A204.1 (cell line): ENCODE measurements around the gene PHYKPL.

Experiments used
- FAIRE-seq: peaks from 2 replicates; lab custom pipeline; 2012; peaks lifted over from hg19 to GRCh38; lab: Jason Lieb, UNC

PHYKPL gene

DNA sequence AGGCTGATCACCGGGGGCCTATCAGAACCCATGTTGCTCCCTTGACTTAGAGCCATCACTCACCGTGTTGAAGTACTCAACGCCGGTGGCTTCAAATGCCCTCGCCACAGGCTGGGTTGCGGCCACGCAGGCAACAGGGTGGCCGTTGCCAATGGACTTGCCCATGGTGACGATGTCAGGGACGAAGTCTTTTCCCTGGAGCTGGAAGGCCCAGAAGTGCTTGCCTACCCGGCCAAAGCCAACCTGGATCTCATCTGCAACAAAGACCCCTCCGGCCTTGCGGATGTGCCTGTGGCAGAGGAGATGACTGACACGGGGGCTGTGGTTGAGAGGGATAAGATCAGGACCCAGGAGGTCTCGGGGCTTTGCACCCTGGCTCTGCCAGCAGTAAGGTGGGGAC is 10.3 kb downstream of the PHYKPL start:
- no peak for FAIRE-seq

DNA sequence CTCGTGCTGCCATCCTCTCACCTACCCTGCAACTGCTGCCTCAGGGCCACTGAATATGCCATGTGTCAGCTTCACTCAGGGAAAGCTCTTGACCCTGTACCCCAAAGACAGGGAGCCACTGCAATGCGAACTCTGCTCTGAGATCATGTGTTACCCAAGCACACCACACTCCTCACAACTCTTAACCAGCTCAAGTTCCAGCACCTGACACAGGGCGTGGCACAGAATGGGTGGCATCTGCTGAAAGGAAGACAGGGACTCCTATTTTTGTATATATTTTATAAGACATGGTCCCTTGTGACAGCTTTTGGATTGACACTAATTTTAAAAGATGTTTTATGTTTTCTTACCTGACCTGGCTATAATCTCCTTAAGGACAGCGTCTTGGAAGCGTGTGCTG is 10.7 kb downstream of the PHYKPL start:
- FAIRE-seq: no peak

DNA sequence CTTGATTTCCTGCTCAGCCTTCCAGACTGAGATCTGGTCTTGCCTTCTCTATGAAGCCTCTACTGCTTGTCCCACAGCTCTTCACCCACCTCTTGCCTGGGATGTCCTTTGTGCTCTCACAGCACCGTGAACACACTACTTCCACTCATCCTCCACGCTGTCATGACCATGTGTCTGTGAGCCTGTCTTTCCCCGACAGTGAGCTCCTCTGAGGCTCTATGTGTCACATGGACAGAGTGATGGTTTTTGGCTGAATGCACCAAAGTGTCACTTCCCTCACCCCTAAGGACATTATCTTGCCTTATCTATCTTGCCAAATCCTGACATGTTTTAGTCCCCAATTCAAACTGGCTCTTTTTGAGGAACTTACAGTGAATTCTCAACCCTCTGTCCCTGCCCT is 11.3 kb downstream of the PHYKPL start:
- no peak for FAIRE-seq

DNA sequence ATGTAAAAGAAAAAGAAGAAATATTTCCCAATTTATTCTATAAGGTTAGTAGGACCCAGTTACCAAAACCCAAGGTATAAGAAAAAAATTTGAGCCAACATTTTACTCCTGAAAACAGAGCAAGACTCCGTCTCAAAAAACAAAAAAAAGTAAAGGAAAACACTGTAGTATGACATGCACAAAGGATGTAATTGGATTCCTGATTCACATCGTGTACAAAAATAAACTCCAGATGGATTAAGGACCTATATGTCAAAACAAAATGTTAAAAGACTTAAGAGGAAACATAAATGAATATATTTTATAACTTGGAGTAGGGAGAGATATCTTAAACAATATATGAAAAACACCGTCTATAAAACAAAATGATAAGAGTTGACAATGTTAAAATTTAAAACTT is 13.8 kb downstream of the PHYKPL start:
- no peak for FAIRE-seq

DNA sequence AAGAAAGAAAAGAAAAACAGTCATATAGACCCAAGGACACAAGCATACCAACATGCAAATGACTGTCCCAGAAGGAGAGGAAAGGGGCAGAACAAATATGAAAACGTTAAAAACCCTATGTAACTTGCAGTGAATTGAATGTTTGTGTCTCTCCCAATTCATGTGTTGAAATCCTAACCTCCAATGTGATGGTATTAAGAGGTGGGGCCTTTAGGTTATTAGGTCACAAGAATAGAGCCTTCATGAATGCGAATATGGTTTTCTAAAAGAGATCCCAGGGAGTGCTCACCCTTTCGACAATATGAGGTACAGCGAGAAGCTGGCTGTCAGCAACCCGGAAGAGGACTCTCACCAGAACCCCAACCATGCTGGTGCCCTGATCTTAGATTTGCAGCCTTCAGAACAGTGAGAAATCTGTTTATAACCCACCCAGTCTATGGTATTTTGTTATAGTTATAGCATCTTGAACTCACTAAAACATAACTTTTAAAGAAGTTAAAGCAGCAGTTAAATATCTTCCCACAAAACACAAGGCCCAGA is 14.3 kb downstream of the PHYKPL start:
- FAIRE-seq: no peak

DNA sequence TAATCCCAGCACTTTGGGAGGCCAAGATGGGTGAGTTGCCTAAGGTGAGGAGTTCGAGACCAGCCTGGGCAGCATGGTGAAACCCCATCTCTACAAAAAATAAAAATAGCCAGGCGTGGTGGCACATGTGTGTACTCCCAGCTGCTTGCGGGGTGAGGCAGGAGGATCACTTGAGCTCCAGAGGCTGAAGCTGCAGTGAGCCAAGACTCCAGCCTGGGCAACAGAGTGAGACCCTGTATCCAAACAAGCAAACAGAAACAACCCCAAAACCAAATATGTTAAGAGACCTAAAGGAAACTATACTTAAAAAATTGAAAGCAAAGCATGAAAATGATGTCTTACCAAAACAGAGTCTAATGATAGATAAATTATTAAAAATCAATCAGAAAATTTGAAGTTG is 15.8 kb downstream of the PHYKPL start:
- FAIRE-seq: no peak

DNA sequence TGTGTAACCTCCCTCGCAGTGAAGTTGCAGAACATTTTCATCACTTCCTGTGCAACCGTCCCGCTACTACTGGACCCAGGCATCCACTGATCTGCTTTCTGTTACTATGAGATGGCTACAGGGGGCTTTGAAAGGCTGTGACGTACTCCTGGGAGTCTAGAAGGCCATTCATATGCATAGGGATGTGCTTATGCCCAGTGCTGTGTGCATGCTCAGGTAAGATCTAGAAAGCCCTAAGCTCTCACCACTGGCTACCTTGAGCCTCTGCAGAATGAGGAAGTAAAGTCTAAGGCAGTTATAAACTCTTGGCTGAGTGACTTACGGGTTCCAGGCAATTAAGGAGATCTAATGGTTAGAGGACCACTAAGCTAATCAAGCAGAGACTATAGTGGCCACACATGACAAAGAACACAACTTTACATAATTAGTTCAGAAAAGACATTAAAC is 16.5 kb downstream of the PHYKPL start:
- no peak for FAIRE-seq

DNA sequence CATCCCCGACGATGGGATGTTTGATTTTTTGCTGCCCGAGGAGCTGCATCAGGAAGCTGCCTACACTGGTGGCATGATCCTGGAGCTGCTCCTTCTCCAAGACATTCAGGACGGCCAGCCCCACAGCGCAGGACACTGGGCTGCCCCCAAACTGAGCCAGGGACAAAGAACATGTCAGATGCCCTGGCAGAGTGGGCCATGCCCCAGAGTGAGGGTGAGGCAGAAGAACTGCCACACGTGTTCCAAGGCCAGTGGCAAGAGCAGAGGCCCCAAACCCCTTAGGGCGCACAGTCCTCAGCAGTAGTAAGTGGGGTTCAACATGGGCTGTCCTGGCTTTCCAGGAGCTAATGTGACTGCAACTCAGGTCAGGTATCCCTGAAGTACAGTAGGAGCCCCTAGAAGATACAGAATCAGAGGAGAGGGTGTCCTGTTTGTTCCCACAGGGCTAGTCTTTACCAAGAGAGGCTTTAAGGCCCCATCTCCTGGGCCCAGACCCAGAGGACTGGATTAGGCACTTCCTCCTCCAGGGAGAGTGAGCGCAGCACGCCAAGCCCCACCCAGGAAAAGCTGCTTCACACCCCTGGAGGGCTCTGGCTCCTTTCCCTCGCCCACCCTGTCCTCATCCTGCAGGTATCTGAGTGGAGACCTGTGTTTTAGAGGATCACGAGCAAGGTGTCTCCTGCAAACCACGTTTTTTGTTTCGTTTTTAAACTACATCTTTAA is 17.2 kb downstream of the PHYKPL start:
- no peak for FAIRE-seq

DNA sequence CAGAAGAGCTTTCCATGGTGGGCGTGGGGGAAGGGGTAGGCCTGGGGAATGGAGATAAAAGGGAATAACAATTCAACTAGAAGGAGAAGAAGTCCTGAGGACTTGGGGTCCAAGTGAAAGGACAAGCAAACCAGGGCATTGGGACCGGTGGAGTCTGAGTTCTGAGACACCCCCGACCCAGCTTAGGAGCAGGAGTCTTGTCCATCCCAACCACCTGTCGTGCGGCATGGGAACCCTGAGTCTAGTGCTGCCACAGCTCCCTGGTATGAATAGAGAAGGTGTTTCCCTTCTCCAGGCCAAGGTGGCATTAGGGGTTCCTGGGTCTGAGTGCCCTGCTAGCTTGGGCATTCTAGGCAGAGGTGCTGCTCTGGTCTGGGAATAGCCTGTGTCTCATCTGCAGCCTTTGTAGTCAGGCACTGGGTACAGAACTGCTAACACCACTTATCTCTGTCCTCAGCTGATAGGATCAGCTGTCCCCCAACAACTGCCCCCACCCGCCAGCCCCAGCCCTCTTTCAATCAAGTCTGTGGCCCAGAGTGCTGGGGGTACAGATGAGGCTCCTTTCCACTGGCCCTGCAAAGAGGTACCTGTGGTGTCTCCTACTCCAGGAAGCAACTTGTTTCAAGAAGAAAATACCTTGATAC is 18.3 kb downstream of the PHYKPL start:
- FAIRE-seq: no peak

DNA sequence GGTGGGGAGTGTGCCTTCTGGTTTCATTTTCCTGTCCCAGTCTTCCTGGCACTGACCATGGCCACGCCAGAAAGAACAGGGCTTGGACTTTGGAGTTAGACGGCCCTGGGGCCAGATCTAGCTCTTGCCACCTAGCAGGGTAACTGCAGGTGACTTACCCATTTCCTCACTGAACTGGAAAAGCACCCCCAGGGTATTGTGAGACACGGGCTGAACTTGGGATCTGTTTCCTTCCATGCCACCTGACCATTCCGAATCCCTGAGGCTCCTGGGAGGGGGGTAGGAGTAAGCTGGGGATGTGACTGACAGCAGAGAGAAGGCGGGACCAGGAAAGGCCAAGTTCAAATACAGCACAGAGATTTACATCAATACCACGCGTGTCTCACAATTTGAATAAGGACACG is 18.9 kb downstream of the PHYKPL start:
- FAIRE-seq: no peak

DNA sequence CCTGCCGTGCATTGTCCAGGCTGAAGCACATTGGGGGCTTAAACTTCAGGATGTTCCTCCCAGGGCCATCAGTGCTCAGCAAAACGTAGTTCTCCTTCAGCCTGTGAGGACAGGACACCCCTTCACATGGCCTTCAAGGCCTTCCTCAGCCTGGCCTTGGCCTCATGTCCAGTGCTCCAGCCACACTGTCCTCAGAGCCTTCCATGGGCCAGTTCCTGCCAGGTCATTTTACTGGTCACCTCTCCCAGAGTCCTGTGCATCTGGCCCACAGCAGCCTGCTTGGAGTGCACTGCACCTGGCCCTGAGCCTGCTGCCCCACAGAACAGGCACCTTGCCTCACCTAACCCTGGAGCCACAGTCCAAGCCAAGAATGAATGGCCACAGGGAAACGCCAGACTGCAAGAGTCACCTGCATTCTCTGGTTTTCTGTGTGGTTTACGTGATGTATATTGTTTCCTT is 19.6 kb downstream of the PHYKPL start:
- no peak for FAIRE-seq

DNA sequence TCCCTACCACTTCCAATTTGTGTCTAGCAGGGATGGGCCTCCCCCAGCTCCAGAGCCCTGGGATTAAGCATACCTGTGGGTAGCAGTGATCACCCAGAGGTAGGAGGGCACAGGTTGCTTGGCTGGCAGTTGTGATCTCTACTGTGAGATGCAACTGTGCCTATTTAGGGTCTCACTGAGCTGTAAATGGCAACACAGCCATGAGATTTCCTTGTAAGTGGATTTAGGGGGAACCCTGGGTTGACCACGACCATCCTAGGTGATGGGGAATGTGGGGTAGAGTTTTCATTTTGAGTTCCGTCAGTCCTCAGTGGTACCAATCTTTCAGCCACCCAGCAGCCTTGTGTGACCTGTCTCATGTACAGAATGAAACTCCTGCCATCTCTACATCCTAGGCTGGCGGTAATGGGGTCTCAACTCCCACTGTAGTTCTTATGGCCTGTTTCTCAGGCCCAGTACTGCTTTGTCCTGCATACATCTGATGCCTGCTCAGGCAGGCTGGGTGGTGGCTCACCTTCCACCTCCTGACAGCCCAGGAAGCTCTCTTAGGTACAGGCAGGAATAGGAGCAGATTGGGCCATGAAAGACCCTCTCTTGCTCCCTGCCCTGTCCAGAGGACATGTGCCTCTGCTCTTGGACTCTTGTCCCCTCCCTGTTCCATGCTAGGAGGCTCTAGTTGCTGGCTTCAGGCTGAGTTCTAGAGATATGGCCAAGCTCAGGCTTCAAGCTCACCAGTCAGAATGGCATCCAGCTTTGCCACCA is 20.2 kb downstream of the PHYKPL start:
- FAIRE-seq: no peak

DNA sequence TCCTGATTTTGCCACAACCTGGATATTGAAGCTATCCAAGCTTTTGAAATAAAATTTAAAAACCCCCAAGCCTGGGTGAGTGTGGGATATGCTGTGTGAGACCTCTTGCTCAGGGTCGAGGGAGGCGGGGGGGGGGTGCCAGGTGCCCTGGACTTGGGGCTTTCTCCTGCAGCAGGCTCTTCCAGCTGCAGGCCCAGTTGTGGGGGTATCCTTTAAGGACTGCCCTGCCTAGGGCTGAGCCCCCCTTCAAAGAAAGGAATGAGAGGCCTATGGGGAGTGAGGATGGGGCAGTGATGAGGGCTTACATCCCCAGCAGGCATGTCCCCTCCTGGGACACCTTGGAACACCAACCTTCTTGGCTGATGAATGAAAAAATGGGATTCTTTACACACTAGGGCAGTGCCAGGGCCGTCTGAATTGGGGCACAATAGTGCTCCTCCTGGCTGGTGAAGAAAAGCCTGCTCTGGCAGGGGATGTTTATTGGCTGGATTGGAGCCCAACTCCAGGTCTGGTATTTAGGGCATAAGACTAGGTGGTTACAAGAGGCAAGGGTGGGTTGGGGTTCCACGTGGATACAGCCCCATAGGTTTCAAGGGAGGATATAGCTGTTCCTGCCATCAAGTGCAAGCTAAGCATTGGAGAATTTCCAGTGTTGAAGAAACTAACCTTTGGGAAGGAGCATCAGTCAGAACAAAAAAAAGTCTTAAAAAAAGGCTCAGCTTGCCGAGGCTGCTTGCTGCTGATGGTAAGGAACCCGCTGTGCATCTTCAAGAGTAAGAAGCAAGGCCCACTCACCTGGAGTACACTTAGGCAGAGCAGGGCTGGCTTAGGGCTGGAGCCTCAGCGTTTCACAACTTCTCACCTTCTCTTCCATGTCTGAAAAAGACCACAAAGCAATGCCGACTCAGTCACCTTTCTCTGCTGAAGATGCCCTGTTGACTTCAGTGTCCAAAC is 21.2 kb downstream of the PHYKPL start:
- FAIRE-seq: no peak

DNA sequence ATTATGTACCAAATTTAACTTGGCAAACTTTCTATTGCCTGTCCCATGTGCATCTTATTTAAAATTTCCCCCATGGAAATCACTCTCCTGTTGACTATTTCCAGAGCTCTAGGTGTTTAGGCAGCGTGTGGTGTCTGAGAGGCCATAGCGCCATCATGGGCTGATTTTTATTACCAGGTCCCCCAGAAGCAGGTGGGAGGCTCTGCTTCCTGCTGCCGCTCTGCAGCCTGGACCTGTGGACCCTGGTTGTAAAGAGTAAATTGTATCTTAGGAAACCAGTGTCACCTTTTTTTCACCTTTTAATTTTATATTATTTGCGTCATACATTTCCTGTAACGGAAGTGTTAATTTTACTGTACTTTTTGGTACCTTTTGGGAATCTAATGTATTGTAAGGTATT is 21.9 kb downstream of the PHYKPL start:
- no peak for FAIRE-seq

DNA sequence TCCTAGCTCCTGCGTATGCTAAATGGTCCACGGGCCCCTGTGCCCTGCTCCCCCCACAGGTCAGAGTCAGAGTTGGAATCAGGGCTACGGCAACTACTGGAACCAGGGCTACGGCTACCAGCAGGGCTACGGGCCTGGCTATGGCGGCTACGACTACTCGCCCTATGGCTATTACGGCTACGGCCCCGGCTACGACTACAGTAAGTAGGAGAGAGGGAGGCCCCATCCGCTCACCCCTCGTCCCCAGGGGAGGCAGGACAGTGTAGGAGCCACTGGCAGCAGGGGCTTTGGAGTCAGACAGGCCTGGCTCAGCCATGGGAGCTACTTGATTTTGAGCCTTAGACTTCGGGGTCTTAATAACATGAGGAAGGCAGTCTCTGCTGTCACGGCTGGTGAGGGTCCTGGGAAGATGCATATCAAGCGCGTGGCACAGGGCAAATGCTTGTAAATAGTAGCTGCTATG is 22.5 kb downstream of the PHYKPL start:
- FAIRE-seq: no peak

DNA sequence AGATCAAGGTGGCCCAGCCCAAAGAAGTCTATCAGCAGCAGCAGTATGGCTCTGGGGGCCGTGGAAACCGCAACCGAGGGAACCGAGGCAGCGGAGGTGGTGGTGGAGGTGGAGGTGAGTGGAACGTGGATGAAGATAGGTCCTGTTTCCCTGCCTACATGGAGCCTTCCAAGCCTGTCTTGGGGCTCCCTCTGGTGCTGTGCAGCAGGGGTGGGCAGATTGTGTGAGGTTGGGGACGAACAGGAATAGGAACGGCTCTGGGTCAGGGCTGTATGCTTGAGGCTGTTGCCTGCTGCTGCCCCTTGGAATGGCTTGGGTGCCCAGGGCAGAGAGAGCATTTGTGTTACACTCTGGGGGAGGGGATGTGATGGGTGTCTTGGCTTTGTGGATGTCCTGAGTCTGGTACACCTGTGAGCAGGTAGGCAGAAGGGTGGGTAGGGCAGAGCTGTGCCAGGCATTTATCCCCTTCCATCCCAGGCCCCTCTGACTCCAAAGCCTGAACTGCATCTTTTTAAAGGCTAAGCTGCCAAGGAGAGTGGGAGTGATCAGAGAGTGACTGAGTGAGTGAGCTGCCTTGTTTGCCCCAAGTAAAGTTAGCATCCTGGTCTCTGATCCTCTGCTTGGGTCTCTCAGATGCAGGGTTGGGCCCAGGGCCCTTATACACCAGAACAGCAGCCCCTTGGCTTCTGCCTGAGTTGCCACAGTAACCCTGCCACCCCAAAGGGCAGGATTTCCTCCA is 23.1 kb downstream of the PHYKPL start:
- no peak for FAIRE-seq

DNA sequence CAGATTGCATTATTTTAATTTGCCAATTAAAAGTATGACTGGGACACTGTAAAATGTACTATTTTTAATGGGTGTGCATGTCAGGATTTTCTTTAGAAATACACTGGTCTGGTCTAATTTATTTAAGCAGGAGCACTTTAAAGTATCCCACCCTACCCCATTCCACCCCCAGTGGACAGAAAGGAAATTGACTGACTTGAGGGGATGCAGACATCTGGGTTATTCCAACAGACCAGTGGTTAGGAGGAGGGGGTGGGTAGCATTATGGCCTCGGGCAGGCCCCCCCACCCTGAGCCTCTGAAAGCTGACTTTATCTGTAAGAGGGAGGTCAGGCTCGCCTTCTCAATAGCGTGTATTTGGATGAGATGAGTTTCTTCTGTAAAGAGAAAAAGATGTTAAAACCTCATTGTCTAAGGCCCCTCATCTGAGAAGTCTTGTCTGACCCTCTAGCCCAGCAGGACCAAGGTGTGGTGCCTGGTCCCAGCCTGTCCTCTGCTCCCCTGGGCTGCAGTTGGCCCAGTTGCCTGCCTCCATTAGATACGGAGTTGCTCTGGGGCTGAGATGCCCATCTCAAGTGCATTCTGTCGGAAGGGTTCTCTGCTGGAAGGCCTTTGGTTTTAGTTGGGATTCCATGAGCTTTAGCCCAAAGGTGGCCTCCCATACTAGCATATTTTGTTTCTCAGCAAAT is 23.9 kb downstream of the PHYKPL start:
- no peak for FAIRE-seq

DNA sequence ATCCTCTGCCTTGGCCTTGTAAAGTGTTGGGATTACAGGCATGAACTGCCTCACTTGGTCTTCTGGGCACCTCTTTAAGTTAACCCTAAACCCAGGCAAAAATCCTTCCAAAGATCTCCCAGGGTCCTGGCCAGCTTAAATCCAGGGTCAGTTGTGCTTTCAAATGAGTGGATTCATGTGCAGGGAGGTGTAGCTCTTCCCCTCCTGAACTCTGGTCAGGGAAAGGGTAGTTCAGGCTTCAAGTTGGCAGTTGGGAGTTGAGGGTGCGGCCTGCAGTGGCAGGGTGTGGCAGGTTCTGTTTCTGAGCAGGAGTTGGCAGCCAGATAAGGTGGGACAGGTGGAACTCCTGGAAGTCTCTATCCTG is 24.7 kb downstream of the PHYKPL start:
- no peak for FAIRE-seq

DNA sequence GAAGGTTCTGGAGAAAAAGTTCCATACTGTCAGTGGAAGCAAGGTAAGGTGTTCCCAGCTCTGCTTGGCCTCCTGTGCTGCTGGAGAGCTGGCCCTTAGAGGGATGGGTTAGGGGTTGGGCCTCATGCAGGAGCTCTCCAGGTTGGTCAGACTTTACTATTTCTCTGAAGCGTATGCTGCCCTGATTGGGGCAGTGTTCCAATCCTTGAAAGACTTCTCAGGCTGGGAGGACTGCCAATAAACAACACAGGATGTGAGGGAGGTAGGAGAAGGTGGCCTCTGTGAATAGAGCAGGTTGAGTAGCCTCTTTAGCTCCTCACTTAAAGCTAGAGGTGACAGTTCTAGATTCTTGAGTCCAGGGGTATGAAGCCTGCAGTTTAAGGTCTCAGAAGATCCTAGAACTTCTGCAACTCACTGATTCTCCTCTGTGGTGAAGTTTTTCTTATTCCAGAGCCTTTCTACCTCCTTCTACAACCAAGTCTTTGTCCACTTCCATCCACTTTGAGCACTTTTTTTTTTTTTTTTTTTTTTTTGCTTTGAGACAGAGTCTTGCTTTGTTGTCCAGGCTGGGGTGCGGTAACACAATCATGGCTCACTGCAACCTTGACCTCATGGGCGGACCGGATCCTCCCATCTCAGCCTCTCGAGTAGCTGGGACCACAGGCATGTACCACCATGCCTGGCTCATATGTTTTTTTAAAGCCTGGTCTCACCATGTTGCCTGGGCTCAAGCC is 25.3 kb downstream of the PHYKPL start:
- no peak for FAIRE-seq
